ENCODE results near the gene MYO9B.

- no peak for TF ChIP-seq GATA2 (IDR thresholded peaks at IDR 0.05; ENCODE audit: low read depth, low read length)
- TF ChIP-seq GATA3 (IDR thresholded peaks at IDR 0.05; ENCODE audit: low read depth, low read length) = no peak
Measured at GRCh38 chr19:17178291-17178690, 102.7 kb downstream of the MYO9B start.

Measured in SH-SY5Y (cell line).